NCI-H1436 treated with DMSO at 0.1 percent for 48 hours (cell line): ENCODE data around the gene CST4.
"Not testable (repeated sequence)": the region's sequence is repeated elsewhere in the genome, so short reads cannot be mapped to it uniquely, and the experiment has no call there.

Experiments used
- DNase-seq: peaks from one replicate; lab custom pipeline; 2025; lab: John Stamatoyannopoulos, UW

CST4 gene

GRCh38 chr20:23659989-23660837, 28.6 kb downstream of the CST4 start:
- no peak for DNase-seq

- not testable (repeated sequence) for DNase-seq
Observed at GRCh38 chr20:23659610-23659988, 29.2 kb downstream of the CST4 start.

- no peak for DNase-seq
Observed at GRCh38 chr20:23658989-23659609, 29.7 kb downstream of the CST4 start.

GRCh38 chr20:23658336-23658735, 30.5 kb downstream of the CST4 start:
- DNase-seq: no peak

- no peak for DNase-seq
Observed at GRCh38 chr20:23657202-23657601, 31.6 kb downstream of the CST4 start.

- DNase-seq: no peak
Observed at GRCh38 chr20:23656372-23656771, 32.5 kb downstream of the CST4 start.

GRCh38 chr20:23655491-23656211, 33.2 kb downstream of the CST4 start:
- DNase-seq: no peak

GRCh38 chr20:23654717-23655116, 34.1 kb downstream of the CST4 start:
- DNase-seq: no peak

- DNase-seq: no peak
Observed at GRCh38 chr20:23654000-23654399, 34.8 kb downstream of the CST4 start.

GRCh38 chr20:23653400-23653938, 35.4 kb downstream of the CST4 start:
- DNase-seq: no peak

- DNase-seq: no peak
Observed at GRCh38 chr20:23652926-23653325, 35.9 kb downstream of the CST4 start.

GRCh38 chr20:23652371-23652770, 36.5 kb downstream of the CST4 start:
- no peak for DNase-seq

GRCh38 chr20:23651117-23651516, 37.7 kb downstream of the CST4 start:
- no peak for DNase-seq

GRCh38 chr20:23649830-23650417, 38.9 kb downstream of the CST4 start:
- no peak for DNase-seq

- no peak for DNase-seq
Observed at GRCh38 chr20:23649242-23649641, 39.6 kb downstream of the CST4 start.

GRCh38 chr20:23647346-23647745, 41.5 kb downstream of the CST4 start:
- DNase-seq: no peak

- DNase-seq: no peak
Observed at GRCh38 chr20:23646106-23646873, 42.5 kb downstream of the CST4 start.

- DNase-seq: no peak
Observed at GRCh38 chr20:23645575-23645974, 43.3 kb downstream of the CST4 start.

GRCh38 chr20:23644164-23644563, 44.7 kb downstream of the CST4 start:
- no peak for DNase-seq

- DNase-seq: no peak
Observed at GRCh38 chr20:23643659-23644058, 45.2 kb downstream of the CST4 start.

GRCh38 chr20:23641936-23642751, 46.7 kb downstream of the CST4 start:
- no peak for DNase-seq
